HCT116 (cell line): Measurements from ENCODE around the gene CHD2. TPM values are rescaled to one million over a fixed set of nuclear protein-coding genes. Genes with fewer than 3 reads are reported as not detected.
A peak's percentile ranks its signal among the peaks of the same experiment; 100 is the strongest.

ENCODE experiments used
- ATAC-seq: fragments of 200-7000 bp; cut with Tn5 transposase; 2 replicates; pipeline ENCODE4 v1.9.1; 2020; ENCODE audit warnings: mild to moderate bottlenecking, moderate library complexity
- BruUV-seq: library from RNA; stranded (reverse); fragments of 400-500 nt; replicated peaks from 2 replicates; lab custom pipeline; 2021; lab: Mats Ljungman, UMichigan
- CTCF ChIA-PET: fragments of 300-600 bp; sonication (Branson Sonifier 250); formaldehyde crosslinking; loops from one replicate; lab custom pipeline; 2021; ENCODE audit warnings: antibody characterized with exemption; lab: Charles Lee
- POLR2A ChIA-PET: fragments of 300-600, 350-600 bp; sonication (Branson Sonifier 250); formaldehyde crosslinking; loops from one replicate; lab custom pipeline; 2021; ENCODE audit warnings: antibody characterized with exemption; lab: Charles Lee
- RAD21 ChIA-PET, 2 experiments: fragments of 300-600 bp; sonication (Branson Sonifier 250); formaldehyde crosslinking; loops; one replicate each; lab custom pipeline; 2023; ENCODE audit warnings: low total read pairs in 2 of 2; ENCODE audit not compliant: uncharacterized antibody in 2 of 2, unreplicated experiment in 2 of 2, low non-redundant PET in 1 of 2; lab: Charles Lee
- DNase-seq: peaks from one replicate; pipeline ENCODE4 v3.0.0-alpha.2; 2010; ENCODE audit warnings: low read depth, low spot score
- H2AFZ ChIP-seq: fragments of 200-600 bp; shearing (Covaris generic), sonication (generic); 2 replicates; pipeline ENCODE4 v1.6.1; 2017; ENCODE audit warnings: low read depth, mixed run types, mixed read lengths, antibody characterized with exemption, low read length; ENCODE audit not compliant: poor library complexity, severe bottlenecking
- H3K27ac ChIP-seq: 2 replicates; pipeline ENCODE4 v1.5.1; 2012; ENCODE audit warnings: low read depth, low read length
- H3K27me3 ChIP-seq: fragments of 200-600 bp; sonication (generic); 2 replicates; pipeline ENCODE4 v1.6.1; 2016; ENCODE audit warnings: mixed run types, low read length, mixed read lengths; ENCODE audit not compliant: insufficient read depth
- H3K36me3 ChIP-seq, 2 experiments: fragments of 200-500 bp in 1 of 2; fragments of 200-600 bp in 1 of 2; sonication (Bioruptor generic) in 1 of 2; sonication (generic) in 1 of 2; 2 replicates each; pipeline versions ENCODE4 v1.5.1 to v1.6.1; 2014 to 2016; ENCODE audit warnings: low read length in 2 of 2, inconsistent platforms in 1 of 2, mixed read lengths in 1 of 2, mixed run types in 1 of 2; ENCODE audit not compliant: insufficient read depth in 2 of 2, control insufficient read depth in 1 of 2
- H3K4me1 ChIP-seq, 2 experiments: fragments of 200-600 bp in 1 of 2; sonication (generic) in 1 of 2; 2 replicates each; pipeline versions ENCODE4 v1.5.1 to v1.6.1; 2012 to 2017; ENCODE audit warnings: low read length in 2 of 2, inconsistent platforms in 1 of 2, mild to moderate bottlenecking in 1 of 2, mixed read lengths in 1 of 2, mixed run types in 1 of 2, moderate library complexity in 1 of 2; ENCODE audit not compliant: insufficient read depth in 2 of 2, control insufficient read depth in 1 of 2
- H3K4me2 ChIP-seq: fragments of 200-600 bp; sonication (generic); 2 replicates; pipeline ENCODE4 v1.6.1; 2017; ENCODE audit warnings: mixed run types, low read length, mixed read lengths
- H3K4me3 ChIP-seq, 2 experiments: fragments of 200-600 bp in 1 of 2; sonication (generic) in 1 of 2; replicated peaks in 1 of 2; 2 replicates each; pipeline ENCODE4 v1.5.1; 2011 to 2016; ENCODE audit warnings: low read length in 2 of 2, control low read depth in 1 of 2, low read depth in 1 of 2, mild to moderate bottlenecking in 1 of 2, mixed read lengths in 1 of 2, mixed run types in 1 of 2
- H3K79me2 ChIP-seq: fragments of 200-600 bp; sonication (generic); 2 replicates; pipeline ENCODE4 v1.6.1; 2017; ENCODE audit warnings: mild to moderate bottlenecking, mixed run types, low read length, moderate library complexity, mixed read lengths; ENCODE audit not compliant: insufficient read depth
- H3K9ac ChIP-seq: fragments of 200-600 bp; sonication (generic); 2 replicates; pipeline ENCODE4 v1.6.1; 2016; ENCODE audit warnings: low read length, mixed read lengths
- H3K9me2 ChIP-seq: fragments of 200-600 bp; sonication (generic), shearing (Covaris generic); 2 replicates; pipeline ENCODE4 v1.6.1; 2017; ENCODE audit warnings: mixed run types, mild to moderate bottlenecking, moderate library complexity; ENCODE audit not compliant: insufficient read depth
- H3K9me3 ChIP-seq, 2 experiments: fragments of 200-500 bp in 1 of 2; fragments of 200-600 bp in 1 of 2; sonication (Bioruptor generic) in 1 of 2; sonication (generic) in 1 of 2; 2 replicates each; pipeline ENCODE4 v1.6.1; 2014 to 2017; ENCODE audit warnings: low read length in 2 of 2, mixed read lengths in 2 of 2, inconsistent platforms in 1 of 2, low read depth in 1 of 2, mild to moderate bottlenecking in 1 of 2, mixed run types in 1 of 2, moderate library complexity in 1 of 2; ENCODE audit not compliant: control insufficient read depth in 1 of 2, insufficient read depth in 1 of 2
- H4K20me1 ChIP-seq: fragments of 200-600 bp; sonication (generic), shearing (Covaris generic); 2 replicates; pipeline ENCODE4 v1.6.1; 2017; ENCODE audit warnings: mixed run types, mild to moderate bottlenecking, moderate library complexity; ENCODE audit not compliant: insufficient read depth
- CBX3 ChIP-seq: IDR thresholded peaks from 2 replicates; pipeline ENCODE4 v1.6.1; 2012; ENCODE audit warnings: low read depth
- CEBPB ChIP-seq: IDR thresholded peaks from 2 replicates; pipeline ENCODE4 v1.6.1; 2012; ENCODE audit warnings: low read depth
- EZH2 ChIP-seq: fragments of 200-600 bp; sonication (generic); IDR thresholded peaks from 2 replicates; pipeline ENCODE4 v1.6.1; 2017; ENCODE audit warnings: antibody characterized with exemption, mixed run types
- EZH2phosphoT487 ChIP-seq: fragments of 200-600 bp; IDR thresholded peaks from 2 replicates; pipeline ENCODE4 v1.6.1; 2018; ENCODE audit warnings: antibody characterized with exemption, borderline replicate concordance
- SRF ChIP-seq: IDR thresholded peaks from 2 replicates; pipeline ENCODE4 v1.6.1; 2012; ENCODE audit warnings: low read depth
- TCF7L2 ChIP-seq: IDR thresholded peaks from 2 replicates; pipeline ENCODE4 v1.7.0; 2011; ENCODE audit warnings: borderline replicate concordance, inconsistent platforms; ENCODE audit not compliant: insufficient read depth, insufficient read length; ENCODE audit errors: extremely low read depth
- ZFX ChIP-seq: fragments of 450-650 bp; IDR thresholded peaks from 2 replicates; pipeline ENCODE4 v1.6.1; 2017
- intact Hi-C: fragments of 100-400 bp; cut with micrococcal nuclease; formaldehyde crosslinking; loops from 2 replicates; pipeline ENCODE4 v1.10.0; 2022
- total RNA-seq: library from RNA; stranded (reverse); gene quantifications from one replicate; pipeline ENCODE4 v1.2.1, GENCODE V29; 2021; ENCODE audit not compliant: unreplicated experiment
- TF ChIP-seq, protein P1 (sequence below), 3 experiments: fragments of 200-600 bp in 1 of 3; sonication (generic) in 1 of 3; IDR thresholded peaks in 2 of 3; conservative IDR thresholded peaks in 1 of 3; 2 replicates each; pipeline ENCODE4 v1.5.1; 2012 to 2017; ENCODE audit warnings: low read depth in 2 of 3, low read length in 2 of 3, antibody characterized with exemption in 1 of 3, borderline replicate concordance in 1 of 3, control low read depth in 1 of 3, mild to moderate bottlenecking in 1 of 3, mixed read lengths in 1 of 3, mixed run types in 1 of 3, moderate library complexity in 1 of 3; ENCODE audit not compliant: insufficient read depth in 1 of 3
- TF ChIP-seq, protein P2 (sequence below): IDR thresholded peaks from 2 replicates; pipeline ENCODE4 v1.6.1; 2012
- TF ChIP-seq, protein P3 (sequence below): IDR thresholded peaks from 2 replicates; pipeline ENCODE4 v1.6.1; 2011; ENCODE audit warnings: mild to moderate bottlenecking, low read length, moderate library complexity; ENCODE audit not compliant: insufficient replicate concordance; ENCODE audit errors: extremely low read depth

CHD2 gene
- total RNA-seq, 1 experiment from 2014 or later, result 116 TPM

DNA sequence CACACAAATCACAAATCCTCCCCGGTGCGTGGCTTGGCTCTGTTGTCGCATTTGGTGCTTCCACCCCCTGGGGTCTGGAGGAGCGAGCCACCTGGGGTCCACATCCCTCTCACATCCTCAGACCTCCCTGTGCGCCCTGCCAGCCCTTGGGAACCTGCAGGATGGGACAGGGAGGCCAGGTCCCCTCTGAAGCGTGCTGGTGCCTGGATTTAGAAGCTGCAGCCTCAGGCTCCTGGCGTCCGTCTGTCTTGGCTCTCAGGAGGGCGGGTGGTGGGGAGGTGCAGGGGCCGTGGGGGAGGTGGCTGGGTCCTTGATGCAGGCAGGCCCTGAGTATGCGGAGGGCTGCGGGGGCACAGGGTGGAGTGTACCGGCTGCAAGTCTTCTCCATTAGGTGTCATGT, 150.5 kb downstream of the CHD2 start:
- Histone ChIP-seq H3K4me1 (no peaks in the 10 kb centered on the region), H3K4me2 (no peak overlapping the region), H3K4me3 (no peak overlapping the region), H2AFZ (no peak overlapping the region), H3K27ac (no peak overlapping the region), H3K9me2 (no peaks in the 10 kb centered on the region), H3K27me3 (no peaks in the 10 kb centered on the region), H3K36me3 (no peaks in the 10 kb centered on the region), H3K9me3 (no peaks in the 10 kb centered on the region), H3K9ac (no peak overlapping the region), H3K79me2 (no peaks in the 10 kb centered on the region), H4K20me1 (no peaks in the 10 kb centered on the region)
- BruUV-seq, result no TSS peak
- TF ChIP-seq, protein P1, sequence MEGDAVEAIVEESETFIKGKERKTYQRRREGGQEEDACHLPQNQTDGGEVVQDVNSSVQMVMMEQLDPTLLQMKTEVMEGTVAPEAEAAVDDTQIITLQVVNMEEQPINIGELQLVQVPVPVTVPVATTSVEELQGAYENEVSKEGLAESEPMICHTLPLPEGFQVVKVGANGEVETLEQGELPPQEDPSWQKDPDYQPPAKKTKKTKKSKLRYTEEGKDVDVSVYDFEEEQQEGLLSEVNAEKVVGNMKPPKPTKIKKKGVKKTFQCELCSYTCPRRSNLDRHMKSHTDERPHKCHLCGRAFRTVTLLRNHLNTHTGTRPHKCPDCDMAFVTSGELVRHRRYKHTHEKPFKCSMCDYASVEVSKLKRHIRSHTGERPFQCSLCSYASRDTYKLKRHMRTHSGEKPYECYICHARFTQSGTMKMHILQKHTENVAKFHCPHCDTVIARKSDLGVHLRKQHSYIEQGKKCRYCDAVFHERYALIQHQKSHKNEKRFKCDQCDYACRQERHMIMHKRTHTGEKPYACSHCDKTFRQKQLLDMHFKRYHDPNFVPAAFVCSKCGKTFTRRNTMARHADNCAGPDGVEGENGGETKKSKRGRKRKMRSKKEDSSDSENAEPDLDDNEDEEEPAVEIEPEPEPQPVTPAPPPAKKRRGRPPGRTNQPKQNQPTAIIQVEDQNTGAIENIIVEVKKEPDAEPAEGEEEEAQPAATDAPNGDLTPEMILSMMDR (IDR thresholded peaks at IDR 0.05 in 2 of 3, conservative IDR thresholded peaks at IDR 0.05 in 1 of 3; ENCODE audit: borderline replicate concordance in 1 of 3, insufficient read depth in 1 of 3, low read depth in 2 of 3, low read length in 2 of 3), result no peak
- peak; percentile 2 for TF ChIP-seq TCF7L2
- RAD21 ChIA-PET, result no interaction called here
- DNase-seq (no peak), ATAC-seq (no peak)
- POLR2A ChIA-PET, result no interaction called here
- CTCF ChIA-PET, result no interaction called here
- intact Hi-C loops, result no loop called here

DNA sequence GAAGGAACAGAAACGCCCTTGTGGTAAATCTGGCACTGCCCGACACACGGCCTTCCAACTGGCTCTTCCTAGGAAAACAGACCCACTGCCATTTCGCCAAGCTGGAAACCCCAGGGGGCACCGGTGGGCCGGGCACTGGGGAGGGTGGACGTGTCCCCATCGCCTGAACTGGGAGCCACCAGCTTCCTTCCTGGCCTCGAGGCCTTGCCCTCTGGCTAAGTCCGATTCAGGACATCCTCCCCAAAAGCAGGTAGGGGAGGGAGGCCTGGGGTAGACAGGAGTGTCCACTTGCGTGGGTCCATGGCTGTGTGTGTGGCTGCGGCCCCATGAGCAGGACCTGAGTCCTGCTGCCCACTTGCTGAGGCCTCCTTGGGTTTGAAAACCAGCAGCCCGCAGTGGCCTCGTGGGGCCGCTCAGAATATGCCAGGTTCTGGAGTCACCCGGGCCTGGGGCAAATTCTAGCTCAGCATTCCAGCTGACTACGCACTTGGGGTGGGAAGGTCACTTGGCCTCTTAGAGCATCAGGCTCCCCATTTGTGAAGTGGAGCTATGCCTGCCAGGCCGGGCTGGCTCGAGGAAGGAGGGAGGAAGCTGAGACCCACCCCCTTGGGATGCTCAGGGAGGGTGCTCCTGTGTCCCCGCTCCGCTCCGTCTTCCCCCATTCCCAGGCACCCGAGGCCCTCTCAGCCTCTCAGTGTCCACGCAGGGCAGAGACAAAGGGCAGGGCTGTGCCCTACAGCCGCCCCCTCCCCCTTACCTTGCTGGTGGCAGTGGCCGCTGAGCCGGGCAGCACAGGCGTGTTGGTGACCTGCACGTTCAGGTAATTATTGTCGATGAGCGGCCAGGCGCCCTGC, 151.3 kb downstream of the CHD2 start:
- ChIA-PET POLR2A (no interaction called here), RAD21 (no interaction called here), CTCF (no interaction called here)
- no TSS peak for BruUV-seq
- Histone ChIP-seq H3K9ac (no peak overlapping the region), H3K4me2 (no peak overlapping the region), H3K27ac (no peak overlapping the region), H3K9me2 (no peaks in the 10 kb centered on the region), H2AFZ (no peak overlapping the region), H3K27me3 (no peaks in the 10 kb centered on the region), H3K36me3 (no peaks in the 10 kb centered on the region), H3K4me1 (no peaks in the 10 kb centered on the region), H3K9me3 (no peaks in the 10 kb centered on the region), H3K79me2 (no peaks in the 10 kb centered on the region), H3K4me3 (no peak overlapping the region), H4K20me1 (no peaks in the 10 kb centered on the region)
- intact Hi-C loops, result no loop called here
- no peak for ATAC-seq
- DNase-seq, result no peak
- TF ChIP-seq, protein P2, sequence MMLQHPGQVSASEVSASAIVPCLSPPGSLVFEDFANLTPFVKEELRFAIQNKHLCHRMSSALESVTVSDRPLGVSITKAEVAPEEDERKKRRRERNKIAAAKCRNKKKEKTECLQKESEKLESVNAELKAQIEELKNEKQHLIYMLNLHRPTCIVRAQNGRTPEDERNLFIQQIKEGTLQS, result no peak
- TF ChIP-seq EZH2phosphoT487 (no peak), EZH2 (no peak), TCF7L2 (no peak), SRF (no peak), CEBPB (no peak), ZFX (no peak), CBX3 (no peak)
- TF ChIP-seq, protein P3, sequence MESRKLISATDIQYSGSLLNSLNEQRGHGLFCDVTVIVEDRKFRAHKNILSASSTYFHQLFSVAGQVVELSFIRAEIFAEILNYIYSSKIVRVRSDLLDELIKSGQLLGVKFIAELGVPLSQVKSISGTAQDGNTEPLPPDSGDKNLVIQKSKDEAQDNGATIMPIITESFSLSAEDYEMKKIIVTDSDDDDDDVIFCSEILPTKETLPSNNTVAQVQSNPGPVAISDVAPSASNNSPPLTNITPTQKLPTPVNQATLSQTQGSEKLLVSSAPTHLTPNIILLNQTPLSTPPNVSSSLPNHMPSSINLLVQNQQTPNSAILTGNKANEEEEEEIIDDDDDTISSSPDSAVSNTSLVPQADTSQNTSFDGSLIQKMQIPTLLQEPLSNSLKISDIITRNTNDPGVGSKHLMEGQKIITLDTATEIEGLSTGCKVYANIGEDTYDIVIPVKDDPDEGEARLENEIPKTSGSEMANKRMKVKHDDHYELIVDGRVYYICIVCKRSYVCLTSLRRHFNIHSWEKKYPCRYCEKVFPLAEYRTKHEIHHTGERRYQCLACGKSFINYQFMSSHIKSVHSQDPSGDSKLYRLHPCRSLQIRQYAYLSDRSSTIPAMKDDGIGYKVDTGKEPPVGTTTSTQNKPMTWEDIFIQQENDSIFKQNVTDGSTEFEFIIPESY, result no peak
